DMS53 (cell line): ENCODE measurements around the gene ABCA12.

Experiments
- DNase-seq: peaks from one replicate; lab custom pipeline; 2025; lab: John Stamatoyannopoulos, UW

Gene ABCA12

GRCh38 chr2:215038421-215038820 lies 100.0 kb downstream of the ABCA12 start:
- no peak for DNase-seq

- no peak for DNase-seq
Measured at GRCh38 chr2:215036314-215036713, 102.1 kb downstream of the ABCA12 start.

GRCh38 chr2:215034154-215034553 lies 104.3 kb downstream of the ABCA12 start:
- no peak for DNase-seq

DNA sequence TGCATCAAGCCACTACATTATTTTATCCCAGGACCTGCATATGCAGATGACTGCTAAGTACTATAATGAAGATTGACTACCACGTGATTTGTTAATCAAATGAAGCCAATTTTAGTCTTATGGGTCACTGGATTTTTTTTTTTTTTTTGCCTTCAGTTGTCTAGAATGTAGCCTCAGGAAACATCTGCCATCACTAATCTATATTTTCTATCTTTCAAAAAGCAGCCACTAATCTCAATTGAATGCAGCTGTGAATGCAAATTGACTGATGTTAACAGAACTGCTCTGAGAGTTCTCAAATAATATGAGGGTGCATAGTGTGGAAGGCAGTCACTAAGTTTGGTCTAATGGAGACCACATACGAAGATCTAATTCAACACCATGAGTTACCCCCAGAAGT lies 106.3 kb downstream of the ABCA12 start:
- DNase-seq = no peak

GRCh38 chr2:215031321-215031720 lies 107.1 kb downstream of the ABCA12 start:
- no peak for DNase-seq

GRCh38 chr2:215029936-215030335 lies 108.5 kb downstream of the ABCA12 start:
- no peak for DNase-seq

- no peak for DNase-seq
Measured at GRCh38 chr2:215028231-215028630, 110.2 kb downstream of the ABCA12 start.

DNA sequence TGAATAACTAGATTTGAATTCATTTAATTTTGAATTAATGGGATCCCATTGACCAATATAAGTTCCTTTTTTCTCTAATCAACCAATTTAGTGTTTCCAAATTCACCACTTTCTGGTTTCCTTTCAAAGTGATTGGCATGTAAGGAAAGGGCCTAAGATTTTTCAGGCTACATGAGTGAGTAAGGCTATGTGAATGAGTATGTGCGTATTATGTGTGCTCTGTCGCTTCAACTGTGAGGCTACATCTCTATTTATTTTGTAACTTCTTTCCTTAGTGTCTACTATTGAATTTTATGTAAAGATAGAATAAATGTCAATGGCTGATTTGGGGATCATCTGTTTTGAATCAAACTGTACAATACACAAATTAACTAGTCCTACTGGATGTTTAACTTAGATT lies 110.6 kb downstream of the ABCA12 start:
- no peak for DNase-seq

GRCh38 chr2:215022910-215023309 lies 115.5 kb downstream of the ABCA12 start:
- no peak for DNase-seq

DNA sequence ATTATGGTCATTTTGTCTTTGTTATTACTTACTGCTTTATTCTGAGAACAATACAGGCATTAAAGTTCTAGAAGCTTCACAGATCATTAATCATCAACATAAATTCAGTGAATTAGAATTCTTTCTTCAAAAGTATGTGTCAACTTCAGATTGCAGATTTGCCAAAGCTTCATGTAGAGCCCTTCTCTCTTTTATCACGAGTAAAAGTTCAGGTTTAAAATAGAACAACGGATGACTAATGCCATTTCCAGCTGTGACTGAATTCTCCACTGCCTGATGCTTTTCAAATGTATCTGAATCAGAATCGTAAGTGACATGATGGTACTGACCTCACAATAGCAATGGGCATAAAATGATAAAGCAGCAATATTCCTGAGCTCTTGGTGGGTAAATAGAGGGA lies 116.0 kb downstream of the ABCA12 start:
- DNase-seq = no peak

DNA sequence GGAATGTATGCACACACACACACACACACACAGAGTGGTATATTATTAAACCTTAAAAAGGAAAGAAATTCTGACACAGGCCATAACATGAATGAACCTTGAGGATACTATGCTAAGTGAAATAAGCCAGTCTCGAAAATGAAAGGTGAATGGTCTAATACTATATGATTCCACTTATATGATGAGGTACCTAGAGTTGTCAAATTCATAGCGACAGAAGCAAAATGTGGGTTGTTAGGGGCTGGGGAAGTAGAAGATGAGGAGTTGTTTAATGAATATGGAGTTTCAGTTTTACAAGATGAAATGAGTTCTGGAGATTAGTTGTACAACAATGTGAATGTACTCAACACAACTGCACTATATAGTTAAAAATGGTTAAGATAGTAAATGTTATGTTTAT lies 118.1 kb downstream of the ABCA12 start:
- no peak for DNase-seq

- no peak for DNase-seq
Measured at GRCh38 chr2:215019521-215020145, 118.8 kb downstream of the ABCA12 start.

DNA sequence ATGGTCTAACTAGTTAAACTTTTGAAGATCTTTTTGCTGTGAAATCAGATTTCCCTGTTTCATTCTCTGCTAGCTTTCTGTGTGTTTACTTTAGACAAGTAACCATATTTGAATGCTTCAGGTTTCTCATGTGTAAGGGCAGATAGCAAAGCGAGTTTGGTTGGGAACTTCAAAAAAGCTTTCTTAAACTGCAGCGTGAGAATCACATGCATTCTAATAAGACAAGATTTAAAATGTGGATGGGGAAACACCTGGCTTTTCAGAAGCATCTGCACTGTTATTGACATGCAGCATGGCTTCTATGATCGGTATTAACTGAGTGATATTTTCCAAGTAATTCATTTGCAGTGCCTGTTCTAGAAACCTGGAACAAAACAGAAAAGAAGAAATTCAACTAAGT lies 119.3 kb downstream of the ABCA12 start:
- DNase-seq = no peak

DNA sequence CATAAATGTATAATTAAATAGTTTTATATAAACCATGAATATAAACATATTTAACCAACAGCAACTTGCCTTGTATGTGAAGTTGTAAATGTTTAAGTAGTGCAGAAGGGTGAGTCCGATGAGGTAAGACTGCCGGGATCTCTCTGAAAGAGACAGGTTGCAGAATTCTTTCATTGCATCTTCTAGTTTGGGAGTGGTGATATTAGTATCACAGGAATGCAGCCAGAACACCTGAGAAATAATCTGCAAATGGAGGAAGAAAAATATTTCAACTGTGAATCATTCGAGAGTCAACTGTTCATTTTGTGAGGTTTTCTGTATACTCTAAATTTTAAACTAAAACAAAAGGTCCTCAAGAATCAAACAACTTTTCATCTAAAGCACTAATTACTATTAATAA lies 123.0 kb downstream of the ABCA12 start:
- no peak for DNase-seq

DNA sequence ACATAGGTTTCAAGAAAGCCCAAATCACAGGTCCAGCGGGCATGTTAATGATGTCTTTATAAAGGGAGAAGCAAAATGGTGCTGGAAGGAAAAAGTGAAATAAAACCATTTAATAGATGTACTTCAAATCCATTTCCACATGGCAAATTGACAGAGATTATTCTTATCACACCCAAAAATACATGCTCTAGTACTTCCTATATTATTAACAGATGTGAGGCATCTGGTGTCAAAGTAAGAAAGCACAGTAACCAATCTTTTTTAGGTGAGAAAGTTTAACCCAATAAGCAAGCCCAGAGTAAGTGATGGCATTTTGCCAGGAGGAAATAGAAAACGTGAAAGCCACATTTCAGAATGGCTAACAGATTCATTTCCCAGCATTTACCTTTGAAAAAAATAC lies 128.0 kb downstream of the ABCA12 start:
- DNase-seq = no peak

DNA sequence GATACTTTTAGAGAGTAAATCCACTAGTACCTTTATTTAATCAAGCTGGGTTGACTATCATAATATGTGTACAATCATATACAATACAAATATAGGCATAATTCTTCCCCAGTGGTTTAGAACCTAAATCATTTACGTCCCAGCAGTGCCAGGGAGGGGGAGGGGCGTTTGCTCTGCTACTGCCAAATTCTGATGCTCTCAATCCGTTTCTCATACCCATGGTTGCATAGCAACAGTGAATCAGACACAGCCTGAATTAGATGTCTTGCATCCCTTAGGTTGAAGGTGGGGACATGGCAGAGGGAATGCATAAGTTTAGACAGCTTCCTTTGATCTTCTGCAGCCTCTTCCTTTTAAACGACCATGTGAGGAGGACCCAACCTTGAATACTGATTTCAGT lies 135.4 kb downstream of the ABCA12 start:
- peak; percentile 3 for DNase-seq

DNA sequence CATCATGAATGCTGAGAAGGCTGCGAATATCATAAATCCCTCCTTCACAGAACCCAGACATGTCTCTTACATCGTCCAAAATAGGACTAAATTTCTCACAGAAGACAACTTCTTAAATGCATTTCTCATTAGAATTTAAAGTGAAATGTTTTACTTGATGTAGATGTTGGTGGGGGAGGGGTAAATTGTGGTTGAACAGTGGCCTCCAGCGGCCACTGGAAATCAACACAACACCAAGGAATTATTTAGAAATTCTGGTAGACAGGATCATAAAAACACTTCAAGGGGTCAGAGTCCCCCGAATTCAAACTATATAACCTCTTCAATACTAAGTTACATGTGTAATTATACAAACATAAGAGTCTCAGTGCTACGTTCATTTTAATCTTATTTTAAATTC lies 135.9 kb downstream of the ABCA12 start:
- DNase-seq = peak; percentile 66

DNA sequence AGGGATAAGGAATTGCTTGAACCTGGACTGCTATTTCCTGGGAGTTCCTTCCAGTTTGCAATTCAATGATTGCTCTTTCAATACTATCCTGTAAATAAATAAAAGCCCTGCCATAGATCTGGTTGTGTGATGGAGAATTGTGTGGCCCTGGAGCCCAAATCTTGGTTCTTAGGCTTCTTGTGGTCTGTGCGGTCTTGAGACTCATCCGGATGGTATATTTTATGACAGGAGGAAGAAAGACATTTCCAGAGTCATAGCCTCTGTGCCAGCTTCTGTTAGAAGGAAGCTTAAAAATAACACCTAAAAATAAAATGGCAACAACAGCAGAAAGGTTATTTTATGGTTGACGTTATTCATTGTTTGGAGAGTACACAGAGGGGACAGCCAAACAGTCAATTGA lies 137.7 kb downstream of the ABCA12 start:
- no peak for DNase-seq

DNA sequence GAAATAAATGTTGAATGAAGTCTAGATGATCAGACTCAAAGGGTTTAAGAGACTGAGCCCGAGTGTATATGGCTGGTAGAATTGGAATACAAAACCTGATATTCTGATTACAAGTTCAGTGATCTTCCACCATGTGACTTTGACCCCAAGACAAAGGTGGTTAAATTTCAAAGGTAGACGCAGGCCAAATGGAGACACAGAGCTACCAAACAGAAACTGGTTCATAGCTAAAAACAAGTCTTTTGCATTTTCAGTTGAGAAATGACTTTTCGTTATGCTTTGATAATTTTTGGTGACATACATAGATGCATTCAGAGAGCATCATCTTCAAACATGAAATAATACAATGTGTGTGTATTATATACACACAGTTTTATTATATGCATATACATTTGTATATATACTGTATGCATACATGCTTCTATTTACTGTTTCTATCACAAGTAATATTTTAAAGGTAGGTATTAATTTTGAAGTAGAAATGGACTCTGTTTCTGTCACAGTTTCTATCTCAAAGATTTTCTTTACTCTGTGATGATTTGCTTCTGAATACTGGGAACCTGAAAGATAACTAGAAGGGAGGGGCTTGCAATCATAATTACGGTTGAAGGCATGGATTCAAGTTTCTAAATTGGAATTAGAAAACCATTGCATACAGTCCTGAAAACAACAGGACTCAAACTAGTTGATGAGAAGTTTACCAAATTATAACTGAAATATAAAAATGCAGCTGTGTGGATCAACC lies 142.3 kb downstream of the ABCA12 start:
- DNase-seq = no peak

DNA sequence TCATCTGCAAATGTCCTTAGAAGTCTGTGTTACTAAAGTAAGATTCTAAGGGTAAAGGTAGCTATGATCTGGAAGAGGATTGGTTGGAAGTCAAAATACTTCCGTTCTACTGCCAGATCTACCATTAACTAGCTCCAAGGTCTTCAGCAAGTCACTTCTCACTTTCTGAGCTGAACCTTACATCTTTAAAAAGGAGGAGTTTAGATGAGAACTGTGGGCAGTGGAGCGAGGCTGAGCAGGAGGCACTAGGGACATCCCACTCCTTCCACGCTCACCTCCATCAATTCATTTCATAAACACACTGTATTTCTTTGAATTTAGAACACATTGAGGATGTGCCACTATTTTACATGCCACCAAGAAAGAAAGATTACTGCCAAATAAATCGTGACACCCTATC lies 143.0 kb downstream of the ABCA12 start:
- no peak for DNase-seq

DNA sequence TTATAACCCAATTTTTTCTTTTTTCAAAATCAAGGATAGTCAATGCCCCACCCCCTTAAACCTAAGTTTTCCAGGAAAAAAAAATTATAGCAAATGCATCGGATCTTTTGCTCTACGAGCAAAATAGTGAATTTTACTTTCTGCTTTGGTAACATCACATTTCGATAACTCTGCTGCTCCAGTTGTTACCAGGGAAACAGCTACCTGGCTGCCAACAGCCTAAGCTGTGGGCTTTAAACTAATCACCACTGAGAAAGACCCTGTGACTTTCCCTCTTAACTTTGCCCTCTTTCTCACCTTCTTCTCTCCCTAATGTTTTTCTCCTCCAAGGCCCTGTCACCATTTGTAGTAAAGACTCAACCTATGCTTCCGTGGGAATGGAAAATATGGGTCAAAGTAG lies 145.5 kb downstream of the ABCA12 start:
- DNase-seq = no peak

DNA sequence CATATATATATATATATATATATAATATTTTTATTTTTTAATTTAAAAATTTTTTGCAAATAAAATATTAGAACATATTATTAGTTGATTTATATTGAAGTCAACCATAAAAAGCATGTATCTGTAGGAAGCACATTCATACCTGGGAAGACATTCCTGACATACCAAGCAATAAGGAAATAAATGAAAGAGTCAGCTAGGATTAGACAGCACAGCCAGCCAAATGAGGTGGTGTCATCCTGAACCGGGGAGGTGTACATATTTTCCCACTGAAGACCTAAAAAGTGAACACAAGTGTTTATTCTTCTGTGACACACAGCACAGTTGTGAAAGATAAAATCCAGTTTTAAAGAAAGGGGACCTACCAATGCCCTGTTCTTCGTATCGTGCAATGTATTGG lies 149.2 kb downstream of the ABCA12 start:
- DNase-seq = no peak

- no peak for DNase-seq
Measured at GRCh38 chr2:214987261-214987660, 151.2 kb downstream of the ABCA12 start.

GRCh38 chr2:214985619-214986018 lies 152.8 kb downstream of the ABCA12 start:
- no peak for DNase-seq
